Stomach (tissue), 9 donors: Measurements from ENCODE around the gene BLCAP. TPM values are rescaled to one million over a fixed set of nuclear protein-coding genes. Genes with fewer than 3 reads are reported as not detected.
A peak's percentile ranks its signal among the peaks of the same experiment; 100 is the strongest.

ENCODE experiments used
- DNase-seq, 2 donors: peaks; one replicate each; pipeline versions ENCODE4 v3.0.0 to v3.0.0-alpha.2; 2013 to 2019
- H3K27ac ChIP-seq, 5 donors: fragments of 200-600 bp in 4 of 5; sonication (generic) in 4 of 5; one replicate each; pipeline ENCODE4 v1.5.1; 2013 to 2019; ENCODE audit warnings: mild to moderate bottlenecking in 1 of 5, moderate library complexity in 1 of 5
- H3K27me3 ChIP-seq, 3 donors: fragments of 200-600 bp; sonication (generic); one replicate each; pipeline ENCODE4 v1.5.1; 2017 to 2019; ENCODE audit warnings: mixed run types in 1 of 3
- H3K36me3 ChIP-seq, 4 donors: fragments of 200-600 bp; sonication (generic); 1 replicate in 3 of 4; 2 replicates in 1 of 4; pipeline ENCODE4 v1.5.1; 2016 to 2019
- H3K4me1 ChIP-seq, 4 donors: fragments of 200-600 bp; sonication (generic); one replicate each; pipeline ENCODE4 v1.5.1; 2016 to 2019
- H3K4me3 ChIP-seq, 4 donors: fragments of 200-600 bp; sonication (generic) in 3 of 4; one replicate each; pipeline ENCODE4 v1.5.1; 2016 to 2019; ENCODE audit warnings: mild to moderate bottlenecking in 1 of 4
- H3K9me3 ChIP-seq, 4 donors: fragments of 200-600 bp; sonication (generic); one replicate each; pipeline ENCODE4 v1.5.1; 2016 to 2019
- EP300 ChIP-seq: sonication (generic); formaldehyde crosslinking; IDR thresholded peaks from one replicate; pipeline ENCODE4 v1.6.1; 2017; ENCODE audit warnings: antibody characterized with exemption
- POLR2A ChIP-seq, 4 donors: fragments of 450-650 bp; IDR thresholded peaks; one replicate each; pipeline ENCODE4 v1.6.1; 2016; ENCODE audit warnings: antibody characterized with exemption in 4 of 4, control low read depth in 2 of 4, mild to moderate bottlenecking in 1 of 4, moderate library complexity in 1 of 4
- POLR2AphosphoS5 ChIP-seq, 3 donors: sonication (generic); formaldehyde crosslinking; IDR thresholded peaks; one replicate each; pipeline ENCODE4 v1.6.1; 2016; ENCODE audit warnings: antibody characterized with exemption in 3 of 3
- whole genome bisulfite sequencing, 5 donors: extraction: QIAGEN DNeasy Blood & Tissue Kit in 3 of 5; methylation state at CpG; one replicate each; pipeline versions ENCODE4 v1.1.5 to v1.1.7; 2013 to 2018; 5-methylcytosine and 5-hydroxymethylcytosine counted together
- intact Hi-C: fragments of 100-400 bp; cut with DNase I; formaldehyde crosslinking; loops from one replicate; pipeline ENCODE4 v1.15.1; 2023; ENCODE audit warnings: low total_unique reads
- polyA plus RNA-seq, 3 donors: library from polyadenylated mRNA; stranded (reverse); fragments of 200-250 nt; gene quantifications; one replicate each; pipeline ENCODE4 v1.2.3, GENCODE V29; 2013
- total RNA-seq, 5 donors: library from RNA; depleted of rRNA; stranded (reverse); fragments of >200 nt; gene quantifications; one replicate each; pipeline versions ENCODE4 v1.1.0 to v1.2.3, GENCODE V29; 2014 to 2016
- TF ChIP-seq, protein P1 (sequence below), 7 experiments: fragments of 450-650 bp in 4 of 7; fragments of 200-600 bp in 3 of 7; sonication (generic) in 3 of 7; IDR thresholded peaks; one replicate each; pipeline ENCODE4 v1.5.1; 2016 to 2019; ENCODE audit warnings: antibody characterized with exemption in 7 of 7, control low read depth in 2 of 7, mild to moderate bottlenecking in 1 of 7
- donor health status: healthy with polysubstance abuse.
- donor health status: Bipolar disorder and iron deficiency.
- donor health status: healthy.

BLCAP gene
- total and polyA plus RNA-seq, 8 donors = 12.5 to 84.4 (median 46.6) TPM

DNA sequence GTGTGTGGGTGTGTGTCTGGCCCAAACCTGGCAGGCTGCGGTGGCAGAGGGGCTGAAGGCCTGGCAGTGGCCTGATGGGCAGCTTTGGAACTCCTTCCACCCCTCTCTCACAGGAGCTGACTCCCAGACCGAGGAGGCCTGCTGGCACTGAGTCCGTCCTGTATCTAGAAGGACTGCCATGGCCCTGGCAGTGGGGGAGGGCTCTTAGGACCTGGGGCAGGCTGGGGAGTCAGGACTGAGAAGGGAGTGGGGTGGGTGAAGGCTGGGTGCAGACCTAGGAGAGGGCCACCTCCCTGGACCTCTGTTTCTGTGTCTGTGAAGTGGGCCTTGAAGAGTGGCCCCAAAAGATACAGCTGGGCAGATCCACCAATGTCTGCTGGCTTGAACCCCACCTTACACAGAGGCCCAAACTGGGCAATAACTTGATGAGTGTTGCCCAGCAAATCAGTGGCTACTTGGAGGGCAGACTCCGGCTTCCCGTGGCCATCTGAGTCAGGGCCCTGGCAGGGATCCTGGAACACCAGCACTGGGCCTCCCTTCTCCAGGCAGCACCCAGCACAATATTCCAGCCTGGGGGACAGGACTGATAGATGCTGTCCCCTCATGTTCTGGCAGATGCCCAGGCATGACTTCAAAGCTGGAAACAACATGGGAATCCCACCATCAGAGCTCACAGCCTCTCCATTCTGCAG lies 46.7 kb upstream of the BLCAP start:
- Histone ChIP-seq H3K27ac (no peak overlapping the region), H3K36me3 (no peaks in the 10 kb centered on the region), H3K9me3 (no peaks in the 10 kb centered on the region), H3K4me3 (no peak overlapping the region), H3K4me1 (no peaks in the 10 kb centered on the region), H3K27me3 (peaks cover 0 to 52% (median 9%) of the 10 kb centered on the region in 3 donors)
- peak in 1 of 2 donors; percentile 13 for DNase-seq
- intact Hi-C loops = no loop called here
- no peak for TF ChIP-seq EP300
- TF ChIP-seq POLR2AphosphoS5 (IDR thresholded peaks at IDR 0.05) = no peak
- TF ChIP-seq POLR2A (IDR thresholded peaks at IDR 0.05) = no peak
- TF ChIP-seq, protein P1, sequence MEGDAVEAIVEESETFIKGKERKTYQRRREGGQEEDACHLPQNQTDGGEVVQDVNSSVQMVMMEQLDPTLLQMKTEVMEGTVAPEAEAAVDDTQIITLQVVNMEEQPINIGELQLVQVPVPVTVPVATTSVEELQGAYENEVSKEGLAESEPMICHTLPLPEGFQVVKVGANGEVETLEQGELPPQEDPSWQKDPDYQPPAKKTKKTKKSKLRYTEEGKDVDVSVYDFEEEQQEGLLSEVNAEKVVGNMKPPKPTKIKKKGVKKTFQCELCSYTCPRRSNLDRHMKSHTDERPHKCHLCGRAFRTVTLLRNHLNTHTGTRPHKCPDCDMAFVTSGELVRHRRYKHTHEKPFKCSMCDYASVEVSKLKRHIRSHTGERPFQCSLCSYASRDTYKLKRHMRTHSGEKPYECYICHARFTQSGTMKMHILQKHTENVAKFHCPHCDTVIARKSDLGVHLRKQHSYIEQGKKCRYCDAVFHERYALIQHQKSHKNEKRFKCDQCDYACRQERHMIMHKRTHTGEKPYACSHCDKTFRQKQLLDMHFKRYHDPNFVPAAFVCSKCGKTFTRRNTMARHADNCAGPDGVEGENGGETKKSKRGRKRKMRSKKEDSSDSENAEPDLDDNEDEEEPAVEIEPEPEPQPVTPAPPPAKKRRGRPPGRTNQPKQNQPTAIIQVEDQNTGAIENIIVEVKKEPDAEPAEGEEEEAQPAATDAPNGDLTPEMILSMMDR (IDR thresholded peaks at IDR 0.05) = no peak
- 78 to 86% (median 84%) methylated on average over 5 of the region's 5 CpGs for WGBS, 5 donors

DNA sequence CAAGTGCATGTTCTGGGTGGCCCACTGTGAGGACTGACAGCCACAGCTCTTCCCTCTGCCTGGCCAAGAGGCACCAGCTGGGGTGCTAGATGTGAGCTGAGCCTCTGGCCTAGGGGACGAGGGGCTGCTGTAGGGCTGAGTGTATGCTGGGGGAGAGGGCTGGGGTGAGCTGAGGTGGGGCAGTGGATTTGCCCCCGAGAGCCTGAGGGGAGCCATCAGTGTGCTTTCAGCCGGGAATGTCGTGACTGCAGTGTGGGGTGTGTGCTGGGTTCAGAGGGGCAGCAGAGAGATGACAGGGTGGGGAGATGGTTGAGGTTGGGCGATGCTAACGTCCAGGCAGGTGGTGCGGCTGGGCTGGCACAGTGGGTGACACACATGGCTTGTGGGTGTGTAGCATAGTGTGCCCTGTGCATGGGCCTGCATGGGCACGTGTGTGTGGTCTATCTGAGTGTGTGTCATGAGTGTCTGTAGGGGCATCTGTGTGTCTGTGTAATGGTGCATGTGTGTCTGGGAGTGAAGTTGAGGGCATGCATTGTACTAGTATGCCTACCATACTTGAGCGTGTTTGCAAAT lies 46.0 kb upstream of the BLCAP start:
- TF ChIP-seq, protein P1 (IDR thresholded peaks at IDR 0.05) = no peak
- TF ChIP-seq POLR2AphosphoS5 (IDR thresholded peaks at IDR 0.05) = no peak
- no peak for TF ChIP-seq EP300
- TF ChIP-seq POLR2A (IDR thresholded peaks at IDR 0.05) = no peak
- no peak overlapping the region for H3K4me3 ChIP-seq
- H3K36me3 ChIP-seq = no peaks in the 10 kb centered on the region
- peak in 1 of 2 donors; percentile 2 for DNase-seq
- H3K27ac ChIP-seq = no peak overlapping the region
- no peaks in the 10 kb centered on the region for H3K4me1 ChIP-seq
- H3K27me3 ChIP-seq = peaks cover 0 to 50% (median 9%) of the 10 kb centered on the region in 3 donors
- WGBS, 5 donors = 78 to 84% (median 78%) methylated on average over 8 to 9 of the region's 9 CpGs
- intact Hi-C loops = no loop called here
- H3K9me3 ChIP-seq = no peaks in the 10 kb centered on the region

DNA sequence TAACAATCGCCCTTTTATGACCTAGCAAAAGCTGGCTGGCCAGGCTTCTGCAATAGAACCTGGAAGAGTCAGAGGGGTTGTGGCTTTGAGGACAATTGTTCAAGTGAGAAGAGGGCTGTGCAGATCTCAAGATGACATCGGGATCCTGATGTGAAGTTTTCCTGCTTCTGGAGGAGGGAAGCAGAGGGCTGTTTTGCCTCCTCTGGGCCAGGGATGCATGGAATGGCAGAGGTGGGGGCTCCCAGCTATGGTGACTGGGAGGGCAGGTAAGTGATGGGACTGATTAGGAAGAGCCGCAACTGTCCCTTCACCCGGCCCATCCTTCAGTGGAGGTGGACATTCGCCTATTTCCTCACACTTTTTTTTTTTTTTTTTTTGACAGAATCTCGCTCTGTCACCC lies 43.4 kb upstream of the BLCAP start:
- TF ChIP-seq POLR2A (IDR thresholded peaks at IDR 0.05) = no peak
- TF ChIP-seq POLR2AphosphoS5 (IDR thresholded peaks at IDR 0.05) = no peak
- TF ChIP-seq, protein P1 (IDR thresholded peaks at IDR 0.05) = no peak
- TF ChIP-seq EP300 = no peak
- no peak overlapping the region for H3K27ac ChIP-seq
- no peak overlapping the region for H3K4me3 ChIP-seq
- H3K36me3 ChIP-seq = no peaks in the 10 kb centered on the region
- peak in 1 of 2 donors; percentile 5 for DNase-seq
- H3K9me3 ChIP-seq = no peaks in the 10 kb centered on the region
- H3K27me3 ChIP-seq = peaks cover 0 to 70% (median 25%) of the 10 kb centered on the region in 3 donors
- intact Hi-C loops = no loop called here
- WGBS, 5 donors = 73 to 85% (median 76%) methylated on average over 5 to 6 of the region's 6 CpGs
- H3K4me1 ChIP-seq = peaks cover 0 to 9% (median 4%) of the 10 kb centered on the region in 4 donors

DNA sequence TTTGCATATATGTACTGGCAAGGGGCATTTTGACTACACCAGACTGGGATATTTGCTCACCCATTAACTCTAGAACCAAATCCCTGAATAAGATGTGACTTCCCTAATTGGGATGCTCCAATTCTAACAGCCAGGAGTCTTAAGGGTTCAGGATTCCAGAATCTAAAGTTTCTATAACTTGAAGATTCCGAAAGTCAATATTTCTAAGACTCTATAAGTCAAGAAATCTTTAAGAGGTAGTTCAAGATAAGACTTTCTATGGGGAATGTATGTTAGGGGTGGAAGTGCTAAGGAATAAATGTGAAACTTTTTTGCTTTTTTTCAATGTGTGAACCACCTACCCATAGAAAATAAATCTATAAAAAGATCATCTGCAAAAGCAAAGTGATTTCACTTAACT lies 42.7 kb upstream of the BLCAP start:
- intact Hi-C loops = no loop called here
- WGBS, 5 donors = 82 to 98% (median 84%) methylated on average over 1 of the region's 1 CpG
- Histone ChIP-seq H3K4me1 (peaks cover 0 to 9% (median 4%) of the 10 kb centered on the region in 4 donors), H3K9me3 (no peaks in the 10 kb centered on the region), H3K27ac (no peak overlapping the region), H3K27me3 (peaks cover 0 to 76% (median 30%) of the 10 kb centered on the region in 3 donors), H3K4me3 (no peak overlapping the region), H3K36me3 (no peaks in the 10 kb centered on the region)
- no peak for DNase-seq
- no peak for TF ChIP-seq POLR2AphosphoS5 (IDR thresholded peaks at IDR 0.05)
- TF ChIP-seq, protein P1 (IDR thresholded peaks at IDR 0.05) = no peak
- TF ChIP-seq POLR2A (IDR thresholded peaks at IDR 0.05) = no peak
- no peak for TF ChIP-seq EP300
